HG03460 (cell line): ENCODE measurements around the gene SFXN1.
"Not testable (repeated sequence)": the region's sequence is repeated elsewhere in the genome, so short reads cannot be mapped to it uniquely, and the experiment has no call there.

Experiments
- ATAC-seq: cut with Tn5 transposase; IDR thresholded peaks from one replicate; pipeline ENCODE4 v1.9.1; 2021; ENCODE audit not compliant: unreplicated experiment

The SFXN1 gene

DNA sequence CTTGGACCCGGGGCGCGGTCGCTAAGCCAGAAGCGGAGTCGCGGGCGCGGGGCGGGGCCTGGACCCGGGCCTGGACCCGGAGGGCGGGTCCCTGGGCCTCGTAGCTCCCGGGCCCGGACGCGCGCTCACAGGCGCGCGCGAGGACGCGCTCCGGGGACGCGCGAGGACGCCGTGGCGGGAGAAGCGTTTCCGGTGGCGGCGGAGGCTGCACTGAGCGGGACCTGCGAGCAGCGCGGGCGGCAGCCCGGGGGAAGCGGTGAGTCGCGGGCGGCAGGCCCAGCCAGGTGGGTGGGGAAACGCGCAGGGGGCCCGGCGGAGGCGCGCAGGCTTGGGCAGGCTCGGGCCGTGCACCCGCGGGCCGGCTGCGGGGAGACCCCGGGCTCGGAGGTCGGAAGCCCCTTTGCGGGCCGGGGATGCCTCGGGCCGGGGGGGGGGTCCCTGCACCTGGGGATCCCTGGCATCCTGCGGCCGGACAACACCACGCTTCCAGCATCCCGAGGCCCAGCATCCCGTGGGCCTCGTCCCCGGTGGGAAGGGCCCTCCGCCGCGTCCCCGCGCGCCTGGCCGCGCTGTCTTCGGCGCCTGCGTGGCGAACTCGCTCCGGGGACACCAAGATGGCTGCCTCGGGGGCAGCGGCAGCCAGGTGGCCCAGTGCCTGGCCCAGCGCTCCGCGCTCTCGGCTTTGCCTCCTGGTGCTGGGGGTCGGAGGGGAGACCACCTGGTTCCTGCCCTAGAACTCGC, at the start of gene SFXN1:
Gene SFXN1, plus strand, starts transcription at position 177 of the 741 bp plus-strand sequence. CDS start 13,544 bp downstream, outside the sequence.
- ATAC-seq: peak; percentile 83

- ATAC-seq: no peak
These were observed 43.6 kb upstream of the SFXN1 start for GRCh38 chr5:175434800-175435199.

DNA sequence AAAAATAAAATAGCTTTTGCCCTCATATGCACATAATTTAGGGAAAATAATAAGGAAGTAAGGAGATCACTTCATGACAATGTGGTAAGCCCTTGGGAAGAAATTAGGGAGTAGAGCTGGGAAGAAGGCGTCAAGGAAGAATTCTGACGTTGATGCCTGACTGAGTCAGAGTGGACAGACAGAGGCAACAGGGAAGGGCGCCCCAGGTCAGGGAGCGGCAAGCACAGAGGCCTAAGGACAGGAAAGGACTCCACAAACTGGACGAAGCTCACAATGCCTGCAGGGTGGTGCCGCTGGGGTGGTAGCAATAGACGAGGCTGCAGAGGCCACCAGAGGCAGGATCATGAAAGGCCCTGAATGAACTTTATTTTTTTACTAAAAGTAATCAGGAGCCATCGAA, 42.0 kb upstream of the SFXN1 start:
- ATAC-seq: no peak

GRCh38 chr5:175438234-175438857, 40.0 kb upstream of the SFXN1 start:
- no peak for ATAC-seq

- no peak for ATAC-seq
These were observed 34.8 kb upstream of the SFXN1 start for GRCh38 chr5:175443514-175444059.

- no peak for ATAC-seq
These were observed 34.1 kb upstream of the SFXN1 start, which contains the start of gene DRD1 for GRCh38 chr5:175444060-175444904. TSS of gene DRD1 (minus strand) at chr5:175444182. CDS start at chr5:175443099, 1,083 bp downstream.

DNA sequence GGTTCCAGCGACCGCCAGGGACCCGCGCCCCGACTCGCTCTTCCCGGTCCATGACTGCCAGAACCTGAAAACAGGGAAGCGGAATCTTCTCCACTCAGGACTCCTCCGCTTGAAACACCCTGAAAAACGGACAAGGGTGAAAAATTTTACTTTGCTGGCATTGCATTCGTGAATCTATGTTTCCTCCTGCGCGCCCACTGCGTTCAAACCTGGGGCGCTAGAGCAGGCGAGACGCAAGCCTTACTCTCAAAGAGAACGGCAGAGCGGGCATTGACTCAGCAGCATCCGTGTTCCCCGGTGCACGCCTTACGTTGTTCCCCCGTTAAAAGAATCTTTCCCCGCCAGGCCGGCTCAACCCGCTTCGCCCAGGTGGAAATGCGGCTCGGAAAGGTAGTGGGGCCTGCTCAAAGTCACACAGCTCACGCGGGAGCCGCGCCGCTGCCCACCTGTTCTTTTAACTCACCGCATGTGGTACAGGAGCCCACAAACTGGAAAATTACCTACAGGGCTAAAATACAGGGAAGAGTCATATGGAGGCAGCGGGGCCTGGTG, 33.4 kb upstream of the SFXN1 start:
- ATAC-seq: no peak

DNA sequence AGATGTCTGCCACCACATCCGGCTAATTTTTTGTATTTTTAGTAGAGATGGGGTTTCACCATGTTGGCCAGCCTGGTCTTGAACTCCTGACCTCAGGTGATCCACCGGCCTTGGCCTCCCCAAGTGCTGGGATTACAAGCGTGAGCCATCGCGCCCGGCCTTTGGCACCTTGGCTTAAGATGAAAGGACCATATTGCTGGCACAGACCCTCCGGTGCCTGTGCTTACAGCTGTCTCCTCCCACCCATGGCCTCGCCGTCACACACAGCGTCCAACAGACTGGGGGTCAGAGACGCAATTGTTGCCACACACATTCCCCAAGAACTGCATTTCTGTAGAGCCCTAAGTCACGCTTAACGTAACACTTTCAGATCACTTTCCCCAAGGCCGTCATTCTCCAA, 32.0 kb upstream of the SFXN1 start:
- ATAC-seq: not testable (repeated sequence)

GRCh38 chr5:175447571-175447970, 30.8 kb upstream of the SFXN1 start:
- ATAC-seq: no peak

- no peak for ATAC-seq
These were observed 30.1 kb upstream of the SFXN1 start for GRCh38 chr5:175448276-175448675.

GRCh38 chr5:175452166-175452565, 26.2 kb upstream of the SFXN1 start:
- ATAC-seq: no peak

DNA sequence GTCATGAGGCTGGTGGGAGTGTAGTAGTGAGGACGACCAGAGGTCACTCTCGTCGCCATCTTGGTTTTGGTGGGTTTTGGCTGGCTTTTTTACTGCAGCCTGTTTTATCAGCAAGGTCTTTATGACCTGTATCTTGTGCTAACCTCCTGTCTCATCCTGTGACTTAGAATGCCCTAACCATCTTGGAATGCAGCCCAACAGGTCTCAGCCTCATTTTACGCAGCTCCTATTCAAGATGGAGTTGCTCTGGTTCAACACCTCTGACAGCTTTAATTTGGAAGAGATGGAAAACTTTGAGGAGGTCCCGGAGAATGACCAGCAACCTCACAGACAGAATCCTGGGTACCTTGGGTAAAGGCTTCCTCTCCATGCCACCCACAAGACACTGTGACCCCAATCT, 24.0 kb upstream of the SFXN1 start:
- not testable (repeated sequence) for ATAC-seq

- no peak for ATAC-seq
These were observed 22.1 kb upstream of the SFXN1 start for GRCh38 chr5:175456105-175456742.

DNA sequence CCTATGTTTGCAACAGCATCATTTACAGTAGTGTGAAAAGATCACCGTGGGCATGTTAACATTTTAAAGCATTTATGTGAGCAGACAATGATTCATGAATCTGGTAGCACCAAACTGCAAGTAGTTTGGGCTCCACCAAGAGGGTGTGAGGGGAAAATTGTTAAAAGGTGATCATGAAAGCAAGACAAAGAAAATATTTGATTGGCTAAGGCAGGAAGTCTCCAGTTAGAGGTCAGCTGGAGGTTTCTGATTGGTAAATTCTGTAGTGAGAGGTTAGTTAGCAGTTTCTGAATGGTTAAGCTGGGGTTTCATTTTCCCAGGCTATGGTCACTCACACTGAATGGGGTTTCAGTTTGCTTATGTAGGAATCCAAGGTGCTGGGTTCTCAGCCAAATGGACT, 20.9 kb upstream of the SFXN1 start:
- ATAC-seq: peak; percentile 94

DNA sequence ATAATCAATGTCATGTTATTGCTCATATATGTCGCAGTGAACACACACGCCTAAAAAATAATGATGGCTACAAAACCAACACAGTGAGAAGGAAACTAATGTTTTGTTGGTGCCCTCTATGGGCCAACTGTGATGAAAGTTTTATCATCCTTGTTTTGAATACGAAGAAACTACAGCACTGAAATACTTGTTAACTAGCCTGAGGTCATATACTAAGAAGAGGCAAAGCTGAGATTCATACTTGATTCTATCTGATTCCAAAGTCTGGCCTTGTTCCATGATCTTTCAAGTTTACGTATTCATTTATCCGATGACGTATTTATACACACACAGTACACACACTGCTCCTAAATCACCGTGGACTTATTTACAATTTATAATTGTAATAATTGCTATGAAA, 18.2 kb upstream of the SFXN1 start:
- no peak for ATAC-seq

DNA sequence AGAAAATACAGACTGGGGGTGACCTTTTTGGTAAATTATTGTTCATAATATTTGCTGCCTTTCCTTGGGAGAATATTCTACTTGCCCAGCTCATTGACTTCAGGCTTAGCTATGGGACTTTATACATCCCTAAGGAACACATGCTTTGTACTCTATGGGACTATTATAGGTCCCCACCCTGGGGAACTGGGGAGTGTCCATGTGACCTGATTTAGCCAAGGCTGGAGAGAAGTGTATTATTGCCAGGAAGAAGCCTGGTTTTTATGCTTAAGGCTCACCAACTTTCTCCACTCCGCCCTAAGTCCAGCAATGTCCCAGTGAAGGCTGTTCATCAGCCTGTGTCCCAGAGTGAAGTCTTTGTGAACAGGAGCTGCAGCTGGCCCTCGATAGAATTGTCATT, 17.8 kb upstream of the SFXN1 start:
- no peak for ATAC-seq

GRCh38 chr5:175461370-175461769, 17.0 kb upstream of the SFXN1 start:
- ATAC-seq: no peak

- no peak for ATAC-seq
These were observed 14.7 kb upstream of the SFXN1 start for GRCh38 chr5:175463641-175464040.

GRCh38 chr5:175464074-175464941, 14.1 kb upstream of the SFXN1 start:
- peak; percentile 96 for ATAC-seq

DNA sequence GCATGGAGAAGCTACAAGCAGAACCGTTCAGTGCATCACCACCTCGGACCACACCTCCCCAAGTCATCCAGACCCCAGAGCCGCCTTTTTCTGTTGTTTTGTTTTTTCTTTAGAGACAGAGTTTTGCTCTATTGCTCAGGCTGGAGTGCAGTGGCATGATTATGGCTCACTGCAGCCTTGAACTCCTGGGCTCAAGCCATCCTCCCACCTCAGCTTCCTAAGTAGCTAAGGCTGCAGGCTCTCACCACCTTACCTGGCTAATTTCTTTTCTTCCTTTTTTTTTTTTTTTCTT, 13.5 kb upstream of the SFXN1 start:
- no peak for ATAC-seq
